Panc1 (cell line): ENCODE measurements around the gene MUC5B. TPM values are rescaled to one million over a fixed set of nuclear protein-coding genes. Genes with fewer than 3 reads are reported as not detected.

Experiments used
- ATAC-seq: fragments of 200-7000 bp; cut with Tn5 transposase; 2 replicates; pipeline ENCODE4 v1.9.1; 2020; ENCODE audit warnings: mild to moderate bottlenecking, moderate library complexity
- BruUV-seq: library from RNA; stranded (reverse); fragments of 400-500 nt; replicated peaks from 2 replicates; lab custom pipeline; 2021; lab: Mats Ljungman, UMichigan
- CTCF ChIA-PET: fragments of 300-600 bp; sonication (Branson Sonifier 250); formaldehyde crosslinking; loops from one replicate; lab custom pipeline; 2022; ENCODE audit warnings: antibody characterized with exemption; lab: Charles Lee
- POLR2A ChIA-PET: fragments of 300-600 bp; sonication (Branson Sonifier 250); formaldehyde crosslinking; loops from one replicate; lab custom pipeline; 2022; ENCODE audit warnings: antibody characterized with exemption; lab: Charles Lee
- DNase-seq: peaks from one replicate; pipeline ENCODE4 v3.0.0-alpha.2; 2010; ENCODE audit warnings: low read depth, low spot score
- H3K27ac ChIP-seq: 2 replicates; pipeline ENCODE4 v1.5.1; 2011; ENCODE audit warnings: mild to moderate bottlenecking, low read length, inconsistent platforms
- H3K27me3 ChIP-seq: fragments of 200-500 bp; sonication (Bioruptor generic); 2 replicates; pipeline ENCODE4 v1.6.0; 2014; ENCODE audit warnings: low read length, inconsistent platforms; ENCODE audit not compliant: control insufficient read depth, insufficient read depth
- H3K36me3 ChIP-seq: fragments of 200-500 bp; sonication (Bioruptor generic); 2 replicates; pipeline ENCODE4 v1.5.1; 2014; ENCODE audit warnings: inconsistent platforms, mild to moderate bottlenecking, low read length, moderate library complexity; ENCODE audit not compliant: control insufficient read depth, insufficient read depth
- H3K4me1 ChIP-seq: 2 replicates; pipeline ENCODE4 v1.5.1; 2011; ENCODE audit warnings: inconsistent platforms, mild to moderate bottlenecking, low read length, moderate library complexity; ENCODE audit not compliant: control insufficient read depth, insufficient read depth
- H3K4me3 ChIP-seq, 2 experiments: 2 replicates each; pipeline ENCODE4 v1.5.1; 2011 to 2012; ENCODE audit warnings: low read depth in 2 of 2, low read length in 2 of 2, mild to moderate bottlenecking in 2 of 2, inconsistent platforms in 1 of 2, moderate library complexity in 1 of 2
- H3K9me3 ChIP-seq: fragments of 200-500 bp; sonication (Bioruptor generic); 2 replicates; pipeline ENCODE4 v1.5.1; 2014; ENCODE audit warnings: low read depth, mild to moderate bottlenecking, inconsistent platforms, low read length, moderate library complexity; ENCODE audit not compliant: control insufficient read depth, insufficient read depth
- CTCF ChIP-seq: fragments of 450-650 bp; IDR thresholded peaks from 2 replicates; pipeline ENCODE4 v1.5.1; 2017; ENCODE audit warnings: mild to moderate bottlenecking
- POLR2AphosphoS5 ChIP-seq: IDR thresholded peaks from 2 replicates; pipeline ENCODE4 v1.6.1; 2012; ENCODE audit warnings: mild to moderate bottlenecking, low read depth, low read length, moderate library complexity
- REST ChIP-seq, 2 experiments: IDR thresholded peaks; 2 replicates each; pipeline ENCODE4 v1.6.1; 2011 to 2012; ENCODE audit warnings: low read depth in 2 of 2, control low read depth in 1 of 2, low read length in 1 of 2, mild to moderate bottlenecking in 1 of 2, moderate library complexity in 1 of 2; ENCODE audit not compliant: insufficient read depth in 1 of 2
- SIN3A ChIP-seq: IDR thresholded peaks from 2 replicates; pipeline ENCODE4 v1.6.1; 2012; ENCODE audit warnings: low read depth, mild to moderate bottlenecking, low read length, moderate library complexity, borderline replicate concordance; ENCODE audit not compliant: insufficient read depth
- TCF7L2 ChIP-seq: IDR thresholded peaks from 2 replicates; pipeline ENCODE4 v1.6.1; 2011; ENCODE audit warnings: mild to moderate bottlenecking, low read depth, low read length, inconsistent platforms
- in situ Hi-C: cut with HindIII; loops from 2 replicates; pipeline ENCODE4 v1.10.0; 2016; ENCODE audit warnings: low sequenced_read_pairs, low pct_unique_long_range_greater_than_20kb
- intact Hi-C: fragments of 100-400 bp; cut with micrococcal nuclease; formaldehyde crosslinking; loops from one replicate; pipeline ENCODE4 v1.10.0; 2022; ENCODE audit not compliant: unreplicated experiment
- total RNA-seq: library from RNA; stranded (reverse); gene quantifications from one replicate; pipeline ENCODE4 v1.2.1, GENCODE V29; 2021; ENCODE audit not compliant: unreplicated experiment

Gene MUC5B
- total RNA-seq, 1 experiment from 2014 or later = 1.2 TPM

GRCh38 chr11:1180947-1181391 lies 41.9 kb upstream of the MUC5B start:
- ChIA-PET CTCF (interaction anchor here (0.6 kb wide), 1 partner anchor 19 kb away, joined by 3 read pairs; no protein-coding TSS in a partner anchor), POLR2A (no interaction called here)
- H3K4me3 ChIP-seq = no peak overlapping the region
- no peak overlapping the region for H3K27ac ChIP-seq
- H3K36me3 ChIP-seq = no peaks in the 10 kb centered on the region
- in situ Hi-C loops = no loop called here
- no peaks in the 10 kb centered on the region for H3K27me3 ChIP-seq
- DNase-seq = no peak
- intact Hi-C loops = no loop called here
- no peaks in the 10 kb centered on the region for H3K9me3 ChIP-seq
- H3K4me1 ChIP-seq = no peaks in the 10 kb centered on the region
- no peak for ATAC-seq
- TF ChIP-seq REST (IDR thresholded peaks at IDR 0.05; ENCODE audit: insufficient read depth in 1 of 2, low read depth in 2 of 2, low read length in 1 of 2) = no peak
- TF ChIP-seq SIN3A = no peak
- TF ChIP-seq TCF7L2 = no peak
- TF ChIP-seq POLR2AphosphoS5 = no peak
- no peak for TF ChIP-seq CTCF
- BruUV-seq = no TSS peak

GRCh38 chr11:1181420-1181819 lies 41.4 kb upstream of the MUC5B start:
- no peak for ATAC-seq
- no peaks in the 10 kb centered on the region for H3K4me1 ChIP-seq
- POLR2A ChIA-PET = no interaction called here
- H3K36me3 ChIP-seq = no peaks in the 10 kb centered on the region
- no peak overlapping the region for H3K27ac ChIP-seq
- no peak for DNase-seq
- intact Hi-C loops (no loop called here), in situ Hi-C loops (no loop called here)
- TF ChIP-seq POLR2AphosphoS5 (no peak), TCF7L2 (no peak), CTCF (no peak), REST (IDR thresholded peaks at IDR 0.05; ENCODE audit: insufficient read depth in 1 of 2, low read depth in 2 of 2, low read length in 1 of 2) (no peak), SIN3A (no peak)
- no peaks in the 10 kb centered on the region for H3K27me3 ChIP-seq
- no peak overlapping the region for H3K4me3 ChIP-seq
- H3K9me3 ChIP-seq = no peaks in the 10 kb centered on the region
- BruUV-seq = no TSS peak
- CTCF ChIA-PET = interaction anchor here (0.6 kb wide), 1 partner anchor 18 kb away, joined by 3 read pairs; no protein-coding TSS in a partner anchor
